ENCODE results near the gene STAB2. TPM values are rescaled to one million over a fixed set of nuclear protein-coding genes. Genes with fewer than 3 reads are reported as not detected.

The STAB2 gene
- total RNA-seq, 1 donor: not detected

DNA sequence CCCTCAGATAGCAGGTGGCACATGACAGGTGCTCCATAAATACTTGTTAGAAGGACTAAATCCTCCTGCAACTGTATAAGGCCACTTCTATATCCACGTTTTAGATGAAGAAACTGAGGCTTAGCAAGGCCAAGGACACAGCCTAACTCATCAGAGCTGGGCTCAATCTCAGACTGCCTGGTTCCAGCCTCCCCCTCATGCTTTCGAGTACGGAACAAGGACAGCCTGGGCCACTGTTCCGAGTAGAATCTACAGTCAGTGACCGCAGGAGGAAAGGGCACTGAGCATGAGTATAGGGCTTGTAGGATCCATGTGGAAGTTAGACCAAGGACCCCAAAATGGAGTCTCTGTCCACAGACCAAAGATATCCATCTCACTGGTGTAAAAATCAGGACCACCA lies 169.4 kb downstream of the STAB2 start:
- no peaks in the 10 kb centered on the region for H3K79me2 ChIP-seq (ENCODE audit: insufficient read depth, low read length)
- TF ChIP-seq, protein P1, sequence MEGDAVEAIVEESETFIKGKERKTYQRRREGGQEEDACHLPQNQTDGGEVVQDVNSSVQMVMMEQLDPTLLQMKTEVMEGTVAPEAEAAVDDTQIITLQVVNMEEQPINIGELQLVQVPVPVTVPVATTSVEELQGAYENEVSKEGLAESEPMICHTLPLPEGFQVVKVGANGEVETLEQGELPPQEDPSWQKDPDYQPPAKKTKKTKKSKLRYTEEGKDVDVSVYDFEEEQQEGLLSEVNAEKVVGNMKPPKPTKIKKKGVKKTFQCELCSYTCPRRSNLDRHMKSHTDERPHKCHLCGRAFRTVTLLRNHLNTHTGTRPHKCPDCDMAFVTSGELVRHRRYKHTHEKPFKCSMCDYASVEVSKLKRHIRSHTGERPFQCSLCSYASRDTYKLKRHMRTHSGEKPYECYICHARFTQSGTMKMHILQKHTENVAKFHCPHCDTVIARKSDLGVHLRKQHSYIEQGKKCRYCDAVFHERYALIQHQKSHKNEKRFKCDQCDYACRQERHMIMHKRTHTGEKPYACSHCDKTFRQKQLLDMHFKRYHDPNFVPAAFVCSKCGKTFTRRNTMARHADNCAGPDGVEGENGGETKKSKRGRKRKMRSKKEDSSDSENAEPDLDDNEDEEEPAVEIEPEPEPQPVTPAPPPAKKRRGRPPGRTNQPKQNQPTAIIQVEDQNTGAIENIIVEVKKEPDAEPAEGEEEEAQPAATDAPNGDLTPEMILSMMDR (IDR thresholded peaks at IDR 0.05; ENCODE audit: extremely low read depth, low read depth, low read length): no peak
- H3K4me2 ChIP-seq (ENCODE audit: insufficient read depth, low read length): no peak overlapping the region
- no peaks in the 10 kb centered on the region for H3K4me1 ChIP-seq (ENCODE audit: insufficient read depth, low read length)
- no peaks in the 10 kb centered on the region for H3K36me3 ChIP-seq (ENCODE audit: insufficient read depth, low read length)
- no peaks in the 10 kb centered on the region for H3K27me3 ChIP-seq (ENCODE audit: insufficient read depth, low read length)
- no peak overlapping the region for H3K4me3 ChIP-seq (ENCODE audit: insufficient read depth, low read length)
- no peak overlapping the region for H2AFZ ChIP-seq (ENCODE audit: low read length)
- no peak overlapping the region for H3K27ac ChIP-seq (ENCODE audit: low read depth, low read length)
- no peaks in the 10 kb centered on the region for H4K20me1 ChIP-seq (ENCODE audit: insufficient read depth, low read length)
- DNase-seq (ENCODE audit: insufficient read length, low spot score, missing footprints): no peak
- no peaks in the 10 kb centered on the region for H3K9me3 ChIP-seq (ENCODE audit: low read depth, low read length)

GRCh38 chr12:103757248-103757647 lies 170.2 kb downstream of the STAB2 start:
- no peaks in the 10 kb centered on the region for H3K36me3 ChIP-seq (ENCODE audit: insufficient read depth, low read length)
- no peaks in the 10 kb centered on the region for H4K20me1 ChIP-seq (ENCODE audit: insufficient read depth, low read length)
- H3K79me2 ChIP-seq (ENCODE audit: insufficient read depth, low read length): no peaks in the 10 kb centered on the region
- H3K9me3 ChIP-seq (ENCODE audit: low read depth, low read length): no peaks in the 10 kb centered on the region
- no peaks in the 10 kb centered on the region for H3K4me1 ChIP-seq (ENCODE audit: insufficient read depth, low read length)
- H3K4me3 ChIP-seq (ENCODE audit: insufficient read depth, low read length): no peak overlapping the region
- no peak overlapping the region for H3K27ac ChIP-seq (ENCODE audit: low read depth, low read length)
- no peak overlapping the region for H2AFZ ChIP-seq (ENCODE audit: low read length)
- H3K4me2 ChIP-seq (ENCODE audit: insufficient read depth, low read length): no peak overlapping the region
- no peaks in the 10 kb centered on the region for H3K27me3 ChIP-seq (ENCODE audit: insufficient read depth, low read length)
- no peak for DNase-seq (ENCODE audit: insufficient read length, low spot score, missing footprints)
- TF ChIP-seq, protein P1 (IDR thresholded peaks at IDR 0.05; ENCODE audit: extremely low read depth, low read depth, low read length): no peak

GRCh38 chr12:103758310-103759089 lies 171.4 kb downstream of the STAB2 start:
- Histone ChIP-seq H3K9me3 (ENCODE audit: low read depth, low read length) (no peaks in the 10 kb centered on the region), H3K4me2 (ENCODE audit: insufficient read depth, low read length) (no peak overlapping the region), H3K27me3 (ENCODE audit: insufficient read depth, low read length) (no peaks in the 10 kb centered on the region), H3K36me3 (ENCODE audit: insufficient read depth, low read length) (no peaks in the 10 kb centered on the region), H3K79me2 (ENCODE audit: insufficient read depth, low read length) (no peaks in the 10 kb centered on the region), H3K4me3 (ENCODE audit: insufficient read depth, low read length) (no peak overlapping the region), H2AFZ (ENCODE audit: low read length) (no peak overlapping the region), H3K27ac (ENCODE audit: low read depth, low read length) (no peak overlapping the region), H3K4me1 (ENCODE audit: insufficient read depth, low read length) (no peaks in the 10 kb centered on the region), H4K20me1 (ENCODE audit: insufficient read depth, low read length) (no peaks in the 10 kb centered on the region)
- TF ChIP-seq, protein P1 (IDR thresholded peaks at IDR 0.05; ENCODE audit: extremely low read depth, low read depth, low read length): no peak
- no peak for DNase-seq (ENCODE audit: insufficient read length, low spot score, missing footprints)

DNA sequence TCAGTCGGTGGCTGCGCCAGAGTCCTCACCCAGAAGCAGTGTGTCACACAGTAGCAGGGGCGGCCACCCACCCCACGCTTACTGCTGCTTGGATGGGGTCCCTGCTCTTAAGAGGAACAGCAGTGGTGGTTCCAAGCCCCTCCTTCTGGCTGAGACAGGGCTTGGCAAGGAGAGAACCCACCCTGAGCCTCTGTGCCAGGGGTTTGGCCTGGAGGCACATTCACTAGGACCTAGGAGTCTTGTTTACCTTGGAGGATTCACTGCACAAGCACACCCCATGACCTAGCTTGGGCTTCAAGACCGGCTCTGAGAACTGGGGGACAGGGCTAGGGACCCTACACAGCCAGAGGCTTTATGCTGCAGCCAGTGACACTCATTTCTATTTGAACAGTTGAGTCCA lies 175.4 kb downstream of the STAB2 start:
- H3K36me3 ChIP-seq (ENCODE audit: insufficient read depth, low read length): peaks cover 12% of the 10 kb centered on the region
- DNase-seq (ENCODE audit: insufficient read length, low spot score, missing footprints): no peak
- no peaks in the 10 kb centered on the region for H3K4me1 ChIP-seq (ENCODE audit: insufficient read depth, low read length)
- no peak overlapping the region for H3K4me3 ChIP-seq (ENCODE audit: insufficient read depth, low read length)
- no peaks in the 10 kb centered on the region for H3K79me2 ChIP-seq (ENCODE audit: insufficient read depth, low read length)
- no peak overlapping the region for H3K4me2 ChIP-seq (ENCODE audit: insufficient read depth, low read length)
- TF ChIP-seq, protein P1 (IDR thresholded peaks at IDR 0.05; ENCODE audit: extremely low read depth, low read depth, low read length): no peak
- no peaks in the 10 kb centered on the region for H3K9me3 ChIP-seq (ENCODE audit: low read depth, low read length)
- no peaks in the 10 kb centered on the region for H4K20me1 ChIP-seq (ENCODE audit: insufficient read depth, low read length)
- no peaks in the 10 kb centered on the region for H3K27me3 ChIP-seq (ENCODE audit: insufficient read depth, low read length)
- no peak overlapping the region for H2AFZ ChIP-seq (ENCODE audit: low read length)
- H3K27ac ChIP-seq (ENCODE audit: low read depth, low read length): no peak overlapping the region
